Ammon's horn (tissue), 1 donor: Measurements from ENCODE around the gene CBLB.

ENCODE experiments used
- DNase-seq: peaks from one replicate; pipeline ENCODE4 v3.0.0-alpha.2; 2016; ENCODE audit warnings: low spot score

CBLB gene

DNA sequence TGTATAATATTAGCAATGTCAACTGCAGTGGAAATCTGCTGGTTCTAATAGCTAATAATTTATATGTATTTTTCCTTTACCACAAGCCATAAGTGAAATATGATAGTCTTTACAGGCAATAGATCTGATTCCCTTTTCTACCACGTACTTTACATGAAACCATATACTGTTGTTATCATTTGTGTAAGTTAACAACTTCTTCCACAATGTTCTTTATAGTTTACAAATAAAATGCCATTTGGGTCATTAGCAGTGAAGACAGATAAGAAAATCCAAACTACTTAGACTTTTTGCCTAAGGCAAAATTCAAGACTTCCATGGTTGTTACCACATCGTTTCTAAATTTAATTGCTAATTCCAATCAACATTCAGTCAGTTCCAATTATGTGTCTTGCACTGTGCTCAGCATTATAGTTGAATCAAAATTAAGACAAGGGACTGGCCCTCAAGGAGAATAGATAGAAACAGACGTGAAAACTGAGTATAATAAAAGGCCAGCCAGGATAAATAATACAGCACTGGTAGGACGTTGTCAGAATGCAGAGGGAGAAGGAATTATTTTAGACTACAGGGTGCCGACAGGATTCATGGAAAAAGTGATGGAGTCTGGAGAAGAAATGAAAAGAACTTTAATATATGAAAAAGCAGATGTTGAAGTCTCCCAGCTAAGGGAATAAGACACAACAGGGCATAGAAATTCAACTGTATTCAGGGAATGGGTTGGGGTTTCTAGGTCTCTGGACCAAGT lies 252.3 kb downstream of the CBLB start:
- no peak for DNase-seq

- no peak for DNase-seq
These were observed 253.0 kb downstream of the CBLB start for GRCh38 chr3:105615814-105616213.

- no peak for DNase-seq
These were observed 254.4 kb downstream of the CBLB start for GRCh38 chr3:105614288-105615030.

GRCh38 chr3:105613120-105613519 lies 255.7 kb downstream of the CBLB start:
- DNase-seq: no peak

- DNase-seq: no peak
These were observed 257.3 kb downstream of the CBLB start for GRCh38 chr3:105611304-105612192.

DNA sequence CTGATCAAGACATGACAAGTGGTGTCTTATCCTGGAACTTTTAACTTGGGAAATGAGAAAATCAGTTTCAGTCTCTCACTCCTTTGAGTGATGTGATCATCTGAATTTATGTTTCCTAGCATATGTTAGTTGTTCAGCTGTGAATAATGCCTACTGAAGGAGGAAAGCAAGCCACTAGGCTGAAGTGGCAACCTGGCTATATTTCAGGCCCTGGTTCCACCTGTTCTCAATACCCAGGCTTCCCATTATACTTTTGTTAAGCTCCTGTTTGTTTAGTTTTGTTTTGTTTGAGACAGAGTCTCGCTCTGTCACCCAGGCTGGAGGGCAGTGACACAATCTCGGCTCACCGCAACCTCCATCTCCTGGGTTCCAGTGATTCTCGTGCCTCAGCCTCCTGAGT lies 258.3 kb downstream of the CBLB start:
- no peak for DNase-seq

DNA sequence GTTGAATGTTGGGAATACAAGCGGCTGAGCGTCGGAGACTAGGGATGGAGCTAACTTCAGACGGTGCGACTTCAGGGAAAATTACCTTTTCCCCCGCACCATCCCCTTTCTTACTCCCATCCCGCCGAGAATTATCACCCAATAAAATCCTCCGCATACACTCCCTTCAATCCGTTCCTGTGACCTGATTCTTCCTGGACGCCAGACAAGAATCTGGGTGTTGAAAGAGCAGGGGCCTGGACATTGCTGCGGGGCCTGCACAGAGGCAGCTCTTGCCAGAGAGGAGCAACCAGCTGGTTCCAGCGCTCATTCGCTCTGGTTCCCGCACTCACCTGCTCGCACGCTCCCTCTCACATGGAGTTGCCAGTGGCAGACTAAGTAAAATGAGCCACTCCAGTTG lies 260.2 kb downstream of the CBLB start:
- no peak for DNase-seq

- DNase-seq: no peak
These were observed 262.8 kb downstream of the CBLB start for GRCh38 chr3:105606016-105606415.
